Subcutaneous abdominal adipose tissue (tissue), 5 donors: ENCODE measurements around the gene ZFP37.
"Not testable (repeated sequence)": the region's sequence is repeated elsewhere in the genome, so short reads cannot be mapped to it uniquely, and the experiment has no call there.

Experiments used
- H3K27ac ChIP-seq: one replicate; pipeline ENCODE4 v1.7.0; 2013; ENCODE audit warnings: low read depth, mild to moderate bottlenecking, inconsistent platforms, low read length, moderate library complexity
- H3K27me3 ChIP-seq, 5 donors: one replicate each; pipeline ENCODE4 v1.7.0; 2013; ENCODE audit warnings: low read length in 5 of 5, inconsistent platforms in 1 of 5; ENCODE audit not compliant: control insufficient read depth in 5 of 5, insufficient read depth in 4 of 5
- H3K36me3 ChIP-seq, 5 donors: one replicate each; pipeline ENCODE4 v1.7.0; 2013; ENCODE audit warnings: low read length in 5 of 5; ENCODE audit not compliant: control insufficient read depth in 5 of 5, insufficient read depth in 5 of 5
- H3K4me1 ChIP-seq, 5 donors: one replicate each; pipeline ENCODE4 v1.7.0; 2013; ENCODE audit warnings: low read length in 5 of 5, mild to moderate bottlenecking in 3 of 5, moderate library complexity in 1 of 5; ENCODE audit not compliant: control insufficient read depth in 5 of 5, insufficient read depth in 5 of 5
- H3K4me3 ChIP-seq, 5 donors: one replicate each; pipeline ENCODE4 v1.7.0; 2013; ENCODE audit warnings: low read length in 5 of 5, low read depth in 1 of 5
- H3K9ac ChIP-seq, 5 donors: one replicate each; pipeline ENCODE4 v1.7.0; 2013; ENCODE audit warnings: low read length in 5 of 5, mild to moderate bottlenecking in 4 of 5, moderate library complexity in 3 of 5
- H3K9me3 ChIP-seq, 5 donors: one replicate each; pipeline ENCODE4 v1.7.0; 2013; ENCODE audit warnings: low read length in 5 of 5; ENCODE audit not compliant: control insufficient read depth in 5 of 5
- donor health status: healthy.
- donor health status: healthy.
- donor health status: healthy.
- donor health status: healthy.
- donor health status: healthy.

Gene ZFP37

DNA sequence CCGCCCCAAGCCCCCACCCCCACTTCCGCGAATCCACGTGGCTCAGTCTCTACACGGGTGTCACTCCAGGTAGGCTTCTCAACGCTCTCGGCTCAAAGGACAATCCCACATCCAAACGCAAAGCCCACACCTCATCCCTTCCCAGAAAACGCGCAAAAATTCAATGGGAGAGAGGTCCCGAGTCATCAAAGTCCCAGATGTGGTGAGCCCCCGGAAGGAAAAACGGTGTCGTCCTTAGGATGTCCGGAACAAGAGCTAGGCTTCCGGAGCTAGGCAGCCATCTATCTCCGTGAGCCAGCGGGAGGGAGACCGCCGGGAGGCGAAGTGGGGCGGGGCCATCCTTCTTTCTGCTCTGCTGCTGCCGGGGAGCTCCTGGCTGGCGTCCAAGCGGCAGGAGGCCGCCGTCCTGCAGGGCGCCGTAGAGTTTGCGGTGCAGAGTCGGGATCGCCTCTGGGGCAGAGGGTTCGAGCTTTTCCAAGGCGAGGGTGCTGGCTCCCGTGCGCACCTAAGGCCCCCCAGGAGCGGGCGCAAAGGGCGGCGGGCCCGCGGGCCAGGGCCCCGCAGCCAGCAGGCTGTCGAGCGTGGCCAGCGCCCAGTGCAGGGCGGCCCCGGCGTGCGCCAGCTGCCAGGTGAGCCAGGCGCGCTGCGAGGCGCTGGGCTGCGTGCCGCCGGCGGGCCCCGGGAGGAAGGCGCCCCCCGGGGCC is 3.2 kb upstream of the ZFP37 start:
- H3K4me3 ChIP-seq = peak overlapping the region in 4 of 5 donors; percentile 22 to 34 (median 28)
- H3K9ac ChIP-seq, H3K36me3 ChIP-seq, H3K27ac ChIP-seq: not testable (repeated sequence)
- H3K9me3 ChIP-seq = peaks cover 17 to 37% (median 36%) of the 10 kb centered on the region in 5 donors
- H3K27me3 ChIP-seq = peaks cover 8 to 21% (median 14%) of the 10 kb centered on the region in 5 donors
- peaks cover 4 to 14% (median 13%) of the 10 kb centered on the region in 5 donors for H3K4me1 ChIP-seq

DNA sequence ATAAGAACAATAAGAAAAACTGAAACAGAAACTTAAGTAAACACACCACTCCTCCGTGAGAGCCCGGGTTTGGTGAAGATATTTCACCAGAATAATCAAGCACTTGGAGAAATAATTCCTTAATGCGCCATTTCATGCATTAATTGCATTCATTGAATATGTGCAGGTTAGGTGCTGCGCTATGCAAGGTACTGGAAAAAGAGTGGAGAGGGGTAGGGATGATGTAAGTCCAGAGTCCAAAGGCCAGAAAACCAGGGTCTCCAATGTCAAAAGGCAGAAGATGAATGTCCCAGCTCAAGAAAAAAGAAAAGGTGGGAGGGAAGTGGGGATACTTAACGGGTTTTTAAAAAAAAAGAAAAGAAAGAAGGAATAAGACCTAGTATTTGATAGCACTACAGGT is 669 bp upstream of the ZFP37 start:
- no peak overlapping the region for H3K27ac ChIP-seq
- H3K4me3 ChIP-seq = peak overlapping the region; percentile 82 to 99 (median 88)
- peaks cover 32 to 59% (median 49%) of the 10 kb centered on the region in 5 donors for H3K9me3 ChIP-seq
- peak overlapping the region; percentile 26 to 74 (median 59) for H3K9ac ChIP-seq
- peaks cover 4 to 14% (median 13%) of the 10 kb centered on the region in 5 donors for H3K4me1 ChIP-seq
- H3K36me3 ChIP-seq = peaks cover 0 to 4% (median 0%) of the 10 kb centered on the region in 5 donors
- H3K27me3 ChIP-seq = peaks cover 8 to 16% (median 14%) of the 10 kb centered on the region in 5 donors

DNA sequence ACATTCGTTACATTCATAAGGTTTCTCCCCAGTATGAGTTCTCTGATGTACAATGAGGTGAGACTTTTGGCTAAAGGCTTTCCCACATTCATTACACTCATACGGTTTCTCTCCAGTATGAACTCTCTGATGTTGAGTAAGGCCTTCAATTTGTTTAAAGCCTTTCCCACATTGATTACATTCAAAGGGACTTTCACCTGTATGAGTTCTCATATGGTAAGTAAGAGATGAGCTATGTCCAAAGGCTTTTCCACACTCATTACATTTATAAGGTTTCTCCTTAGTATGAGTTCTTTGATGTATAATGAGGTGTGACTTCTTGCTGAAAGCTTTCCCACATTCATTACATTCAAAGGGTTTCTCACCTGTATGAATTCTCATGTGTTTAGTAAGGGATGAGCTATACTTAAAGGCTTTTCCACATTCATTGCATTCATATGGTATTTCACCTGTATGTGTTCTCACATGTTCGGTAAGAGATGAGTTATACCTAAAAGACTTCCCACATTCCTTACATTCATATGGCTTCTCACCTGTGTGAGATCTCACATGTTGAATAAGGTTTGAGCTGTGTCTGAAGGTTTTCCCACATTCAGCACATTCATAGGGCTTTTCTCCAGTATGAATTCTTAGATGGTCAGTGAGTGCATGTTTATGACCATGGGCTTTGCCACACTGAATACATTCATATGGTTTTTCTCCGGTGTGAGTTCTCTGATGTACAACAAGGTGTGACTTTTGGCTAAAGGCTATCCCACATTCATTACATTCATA is 13.5 kb downstream of the ZFP37 start:
- no peak overlapping the region for H3K9ac ChIP-seq
- peak overlapping the region in 4 of 5 donors; percentile 0 to 27 (median 6) for H3K4me3 ChIP-seq
- peaks cover 20 to 39% (median 32%) of the 10 kb centered on the region in 5 donors for H3K36me3 ChIP-seq
- H3K9me3 ChIP-seq = peaks cover 77 to 98% (median 92%) of the 10 kb centered on the region in 5 donors
- no peaks in the 10 kb centered on the region for H3K4me1 ChIP-seq
- no peak overlapping the region for H3K27ac ChIP-seq
- no peaks in the 10 kb centered on the region for H3K27me3 ChIP-seq

DNA sequence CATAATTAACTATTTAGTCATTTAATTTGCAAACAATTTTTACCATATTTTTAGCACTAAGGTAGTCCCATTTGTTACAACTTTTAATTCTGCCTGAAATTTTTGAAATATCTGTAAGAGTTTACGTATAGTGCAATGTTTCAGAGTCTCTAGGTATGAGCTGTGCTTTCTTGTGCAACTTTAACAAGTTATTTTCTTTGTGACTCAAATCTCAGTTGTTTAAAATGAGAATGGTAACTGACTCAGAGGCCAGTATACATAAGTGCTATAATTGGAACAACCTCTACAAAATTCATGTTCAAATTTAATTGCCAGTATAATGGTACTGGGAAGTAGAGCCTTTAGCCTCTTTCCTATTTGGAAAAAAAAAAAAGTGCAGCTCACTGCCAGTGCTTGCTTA is 30.3 kb downstream of the ZFP37 start:
- H3K27ac ChIP-seq = no peak overlapping the region
- peaks cover 27 to 68% (median 47%) of the 10 kb centered on the region in 5 donors for H3K9me3 ChIP-seq
- H3K4me3 ChIP-seq = no peak overlapping the region
- H3K36me3 ChIP-seq = peaks cover 0 to 7% (median 0%) of the 10 kb centered on the region in 5 donors
- no peaks in the 10 kb centered on the region for H3K27me3 ChIP-seq
- no peak overlapping the region for H3K9ac ChIP-seq
- H3K4me1 ChIP-seq = no peaks in the 10 kb centered on the region

DNA sequence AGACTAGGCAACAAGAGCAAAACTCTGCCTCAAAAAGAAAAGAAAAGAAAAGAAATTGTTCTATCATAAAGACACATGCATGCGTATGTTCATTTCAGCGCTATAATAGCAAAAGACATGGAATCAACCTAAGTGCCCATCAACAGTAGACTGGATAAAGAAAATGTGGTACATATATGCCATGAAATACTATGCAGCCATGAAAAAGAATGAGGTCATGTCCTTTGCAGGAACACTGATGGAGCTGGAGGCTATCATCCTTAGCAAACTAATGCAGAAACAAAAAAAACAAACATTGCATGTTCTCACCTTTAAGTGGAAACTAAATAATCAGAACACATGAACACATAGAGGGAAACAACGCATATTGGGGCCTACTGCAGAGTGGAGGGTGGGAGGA is 38.3 kb downstream of the ZFP37 start:
- Histone ChIP-seq H3K4me3 (no peak overlapping the region), H3K9me3 (peaks cover 12 to 50% (median 26%) of the 10 kb centered on the region in 5 donors), H3K27ac (no peak overlapping the region), H3K27me3 (no peaks in the 10 kb centered on the region), H3K9ac (no peak overlapping the region), H3K4me1 (no peaks in the 10 kb centered on the region), H3K36me3 (no peaks in the 10 kb centered on the region)

DNA sequence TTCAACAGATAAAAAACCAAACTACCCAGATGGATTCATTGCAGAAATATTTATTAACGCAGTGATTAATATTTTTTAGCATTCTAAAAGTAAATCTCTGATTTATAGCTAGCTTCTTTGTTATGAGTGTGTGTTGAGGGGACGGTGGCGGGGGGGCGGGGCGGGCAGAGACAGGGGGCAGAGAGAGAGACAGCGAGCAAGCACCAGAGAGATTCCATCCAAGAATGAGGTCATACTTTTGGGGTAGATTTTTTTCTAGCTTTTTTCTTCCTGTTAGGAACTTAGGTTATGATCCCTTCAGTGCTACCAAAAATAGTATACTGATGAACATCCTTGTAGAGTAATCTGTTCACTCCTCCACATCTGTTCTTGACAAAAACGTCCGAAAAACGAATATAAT is 44.0 kb downstream of the ZFP37 start:
- Histone ChIP-seq H3K4me1 (peaks cover 0 to 6% (median 6%) of the 10 kb centered on the region in 5 donors), H3K27me3 (peaks cover 0 to 2% (median 0%) of the 10 kb centered on the region in 5 donors), H3K9me3 (peaks cover 4 to 29% (median 20%) of the 10 kb centered on the region in 5 donors), H3K9ac (no peak overlapping the region), H3K36me3 (no peaks in the 10 kb centered on the region), H3K4me3 (peak overlapping the region in 4 of 5 donors; percentile 59 to 68 (median 64)), H3K27ac (no peak overlapping the region)

DNA sequence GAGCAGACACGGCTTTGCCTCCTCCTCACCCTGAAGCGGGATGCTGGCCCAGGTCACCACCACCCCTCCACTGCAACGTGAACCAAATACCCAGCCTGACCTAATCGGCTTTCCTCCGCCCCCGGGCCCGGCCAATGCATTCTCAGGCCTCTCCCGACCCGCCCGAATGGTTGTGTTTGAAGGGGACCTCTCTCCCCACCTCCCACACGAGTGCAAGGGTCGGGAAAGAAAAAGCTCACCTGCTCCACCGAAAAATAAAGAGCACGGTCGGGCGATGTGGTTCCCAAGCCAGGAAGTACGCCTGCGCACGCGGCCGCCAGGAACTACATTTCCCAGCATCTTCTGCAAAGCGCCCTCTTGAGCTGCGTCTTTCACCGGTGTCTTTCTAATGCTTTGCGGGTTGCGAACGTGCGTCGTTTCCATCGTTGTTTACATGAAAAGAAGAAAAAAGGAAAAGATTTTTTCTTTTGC is 44.6 kb downstream of the ZFP37 start, which contains the start of gene ZNF883:
Gene ZNF883, minus strand, starts transcription at position 282 of the 471 bp plus-strand sequence.
- H3K27ac ChIP-seq = no peak within 1 kb of the TSS
- H3K4me1 ChIP-seq = peaks cover 0 to 6% (median 6%) of the 10 kb centered on the region in 5 donors
- peak within 1 kb of the TSS; percentile 59 to 78 (median 68) for H3K4me3 ChIP-seq
- peaks cover 0 to 2% (median 0%) of the 10 kb centered on the region in 5 donors for H3K27me3 ChIP-seq
- no peaks in the 10 kb centered on the region for H3K36me3 ChIP-seq
- H3K9ac ChIP-seq = no peak within 1 kb of the TSS
- peaks cover 4 to 28% (median 17%) of the 10 kb centered on the region in 5 donors for H3K9me3 ChIP-seq

DNA sequence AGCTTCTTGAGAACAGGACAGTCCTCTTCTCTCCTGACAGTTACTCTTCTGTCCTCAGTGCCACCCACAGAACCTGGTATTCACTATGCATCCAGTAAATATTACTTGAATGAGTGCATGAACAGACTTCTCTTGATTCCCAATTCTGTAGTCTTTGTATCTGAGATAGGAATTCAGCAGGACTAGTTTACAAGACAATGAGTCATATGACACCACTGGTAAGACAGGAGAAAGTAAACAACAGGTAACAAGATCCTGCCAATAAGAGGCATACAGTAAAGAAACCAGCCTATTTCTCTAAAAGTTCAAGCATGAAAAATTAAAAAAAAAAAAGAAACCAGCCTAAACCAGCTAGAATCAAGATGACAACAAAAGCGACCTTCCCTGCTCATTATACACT is 50.7 kb downstream of the ZFP37 start:
- peaks cover 12 to 57% (median 42%) of the 10 kb centered on the region in 5 donors for H3K9me3 ChIP-seq
- H3K4me3 ChIP-seq = peak overlapping the region in 1 of 5 donors; percentile 33
- no peaks in the 10 kb centered on the region for H3K27me3 ChIP-seq
- H3K9ac ChIP-seq = no peak overlapping the region
- H3K36me3 ChIP-seq = peaks cover 0 to 24% (median 0%) of the 10 kb centered on the region in 5 donors
- no peak overlapping the region for H3K27ac ChIP-seq
- no peaks in the 10 kb centered on the region for H3K4me1 ChIP-seq

DNA sequence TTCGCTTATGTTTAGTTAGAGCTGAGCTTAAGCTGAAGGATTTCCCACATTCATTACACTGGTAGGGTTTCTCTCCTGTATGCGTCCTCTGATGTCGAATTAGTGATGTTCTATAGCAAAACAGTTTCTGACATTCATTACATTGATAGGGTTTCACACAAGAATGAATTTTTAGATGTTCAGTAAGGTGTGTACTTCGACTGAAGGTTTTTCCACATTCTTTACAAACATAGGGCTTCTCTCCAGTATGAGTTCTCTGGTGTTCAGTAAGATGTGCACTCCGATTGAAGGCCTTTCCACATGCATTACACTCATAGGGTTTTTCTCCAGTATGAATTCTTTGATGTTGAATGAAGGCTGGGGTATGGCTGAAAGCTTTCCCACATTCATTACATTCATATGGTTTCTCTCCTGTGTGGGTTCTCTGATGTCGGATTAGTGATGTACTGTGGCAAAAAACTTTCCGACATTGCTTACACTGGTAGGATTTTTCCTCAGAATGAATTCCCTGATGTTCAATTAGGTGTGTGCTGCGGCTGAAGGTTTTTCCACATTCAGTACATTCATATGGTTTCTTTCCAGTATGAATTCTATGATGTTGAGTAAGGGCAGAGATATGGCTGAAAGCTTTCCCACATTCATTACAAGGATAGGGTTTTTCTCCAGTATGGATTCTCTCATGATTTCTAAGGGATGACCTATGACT is 59.1 kb downstream of the ZFP37 start:
- Histone ChIP-seq H3K4me3 (peak overlapping the region in 4 of 5 donors; percentile 4 to 23 (median 12)), H3K36me3 (peaks cover 0 to 35% (median 5%) of the 10 kb centered on the region in 5 donors), H3K27me3 (no peaks in the 10 kb centered on the region), H3K27ac (no peak overlapping the region), H3K4me1 (no peaks in the 10 kb centered on the region), H3K9me3 (peaks cover 43 to 78% (median 62%) of the 10 kb centered on the region in 5 donors), H3K9ac (no peak overlapping the region)
